GM18909 (cell line): Measurements from ENCODE around the gene CCBE1.

Experiments
- ATAC-seq: cut with Tn5 transposase; IDR thresholded peaks from one replicate; pipeline ENCODE4 v1.9.1; 2021; ENCODE audit warnings: mild to moderate bottlenecking; ENCODE audit not compliant: unreplicated experiment, poor library complexity

The CCBE1 gene

GRCh38 chr18:59512025-59512755, 185.0 kb downstream of the CCBE1 start:
- no peak for ATAC-seq

DNA sequence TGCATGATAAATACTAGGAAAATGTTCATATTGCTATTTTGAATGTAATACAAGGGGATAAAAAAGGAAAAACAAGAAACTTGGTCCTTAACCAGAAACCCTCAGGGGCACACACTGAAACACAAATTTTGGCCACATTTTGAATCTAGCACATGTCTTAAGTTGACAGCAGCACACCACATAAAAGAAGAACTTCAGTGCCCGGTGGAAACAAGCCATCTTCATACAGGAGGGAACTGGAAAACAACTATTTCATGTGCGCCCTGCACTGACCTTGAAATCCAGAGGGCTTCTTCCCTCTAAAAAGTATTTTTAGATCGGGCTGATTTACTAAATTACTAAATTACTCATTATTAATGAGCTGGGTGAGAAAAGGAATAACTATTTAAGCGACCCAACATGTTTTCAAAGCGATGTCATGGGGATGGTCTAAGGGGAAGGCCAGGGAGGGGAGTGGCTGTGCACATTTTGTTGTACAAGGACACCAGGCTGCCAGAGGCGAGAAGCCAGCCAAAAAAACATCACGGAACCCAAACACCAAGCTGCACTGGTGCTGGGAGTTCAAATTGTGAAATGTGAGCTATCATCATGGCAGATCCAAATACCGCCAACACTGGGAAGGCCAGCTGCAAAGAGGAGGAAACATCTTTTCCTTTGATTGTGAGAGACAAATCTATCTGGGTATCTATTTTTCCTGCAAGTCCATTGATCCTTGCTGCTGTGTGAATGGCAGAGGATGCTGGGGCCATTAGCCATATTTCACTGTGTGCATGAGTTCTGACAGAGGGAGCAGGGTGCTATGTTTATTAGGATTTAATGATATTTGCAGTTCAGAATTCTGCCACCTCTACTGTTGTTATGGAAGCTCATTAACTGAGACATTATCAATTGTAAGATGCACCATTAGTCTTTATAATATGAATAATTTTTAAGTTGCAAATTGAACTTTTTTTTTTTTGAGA, 187.5 kb downstream of the CCBE1 start:
- ATAC-seq = no peak

- ATAC-seq = no peak
Observed at GRCh38 chr18:59505356-59505755, 191.9 kb downstream of the CCBE1 start.

GRCh38 chr18:59502274-59503175, 194.7 kb downstream of the CCBE1 start:
- no peak for ATAC-seq

DNA sequence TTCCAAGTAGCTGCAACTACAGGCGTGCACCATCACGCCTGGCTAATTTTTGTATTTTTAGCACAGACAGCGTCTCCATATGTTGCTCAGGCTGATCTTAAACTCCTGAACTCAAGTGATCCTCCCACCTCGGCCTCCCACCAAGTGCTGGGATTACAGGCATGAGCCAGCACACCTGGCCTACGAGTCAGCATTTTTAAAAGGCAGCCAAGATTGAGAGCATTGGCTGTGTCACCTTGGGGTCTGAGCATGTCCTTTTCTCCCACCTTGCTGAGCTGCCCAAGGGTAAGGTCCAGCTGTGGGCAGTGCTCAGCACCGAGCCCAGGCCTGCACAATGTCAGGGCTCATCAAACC, 195.3 kb downstream of the CCBE1 start:
- no peak for ATAC-seq

- no peak for ATAC-seq
Observed at GRCh38 chr18:59500765-59501164, 196.5 kb downstream of the CCBE1 start.

- ATAC-seq = no peak
Observed at GRCh38 chr18:59498506-59499086, 198.6 kb downstream of the CCBE1 start.

- no peak for ATAC-seq
Observed at GRCh38 chr18:59492756-59493421, 204.3 kb downstream of the CCBE1 start.

DNA sequence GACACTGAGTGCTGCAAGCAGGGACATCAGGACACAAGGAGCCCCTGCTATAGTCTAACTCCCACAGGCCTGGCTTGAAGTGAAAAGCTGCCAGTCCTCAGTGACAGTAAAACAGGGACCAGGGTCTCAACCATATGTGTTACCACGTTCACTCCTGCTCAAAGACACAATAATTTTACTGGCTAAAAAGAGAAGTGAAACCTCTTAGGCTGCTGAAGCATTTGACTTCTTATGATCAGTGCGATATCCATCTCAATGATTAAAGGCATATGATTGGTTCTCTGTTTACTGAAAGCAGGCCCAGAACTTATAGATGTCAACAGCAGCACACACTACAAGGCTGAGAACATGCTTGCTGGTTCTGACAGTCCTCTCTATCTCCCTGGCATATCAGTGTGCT, 208.3 kb downstream of the CCBE1 start:
- ATAC-seq = peak; percentile 83

GRCh38 chr18:59485382-59485781, 211.8 kb downstream of the CCBE1 start:
- no peak for ATAC-seq

DNA sequence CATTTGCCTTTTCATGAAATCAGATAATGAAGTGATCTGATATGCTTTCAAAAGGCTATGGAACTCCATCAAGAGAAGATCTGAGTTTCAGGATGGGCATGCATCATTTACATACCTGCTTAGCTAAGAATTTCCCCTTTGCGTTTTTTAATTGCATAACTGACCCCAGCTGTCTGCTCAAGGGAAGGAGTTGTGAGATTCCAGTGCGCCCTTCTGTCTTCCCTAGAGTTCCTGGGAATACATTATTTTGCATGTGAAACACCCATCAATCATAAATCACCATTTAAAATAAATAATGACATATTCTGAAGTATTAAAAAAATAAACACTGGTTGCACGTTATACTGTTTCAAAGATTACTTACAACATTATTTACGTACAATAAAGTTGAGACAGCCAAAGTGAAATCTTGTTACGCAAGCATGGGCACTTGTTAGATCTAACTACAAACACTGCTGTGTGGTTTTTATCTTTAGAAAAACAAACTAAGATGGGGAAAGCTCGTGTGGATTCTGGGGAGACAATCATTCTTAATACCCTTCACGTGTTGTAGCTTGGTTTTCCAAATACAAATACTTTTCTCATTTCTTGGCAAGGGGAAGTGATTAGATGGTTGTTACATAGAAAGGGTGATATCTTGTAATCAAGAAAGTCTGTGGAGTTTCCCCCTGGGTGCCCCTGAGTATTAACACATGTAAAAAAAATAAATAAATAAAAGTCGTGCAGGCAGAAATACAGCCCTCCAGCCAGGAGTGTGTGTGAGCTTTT, 212.5 kb downstream of the CCBE1 start:
- ATAC-seq = no peak

DNA sequence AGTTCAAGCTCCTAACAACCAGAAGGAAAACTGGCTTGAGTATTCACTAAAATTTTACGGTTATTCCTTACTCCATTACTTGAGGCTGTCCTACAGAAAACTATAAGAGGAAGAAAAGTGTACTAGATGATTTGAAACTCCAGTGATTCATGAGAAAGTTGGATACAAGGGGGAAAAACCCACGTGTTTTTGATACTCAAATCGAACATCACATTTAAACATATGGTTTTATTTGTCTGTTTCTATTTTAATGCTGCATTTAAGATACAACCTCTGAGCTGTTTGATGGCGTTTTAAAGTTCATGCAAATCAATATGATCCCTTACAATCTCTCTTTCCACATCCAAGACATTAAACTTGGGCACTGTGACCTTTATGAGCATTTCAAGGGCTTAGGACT, 213.1 kb downstream of the CCBE1 start:
- ATAC-seq = no peak

DNA sequence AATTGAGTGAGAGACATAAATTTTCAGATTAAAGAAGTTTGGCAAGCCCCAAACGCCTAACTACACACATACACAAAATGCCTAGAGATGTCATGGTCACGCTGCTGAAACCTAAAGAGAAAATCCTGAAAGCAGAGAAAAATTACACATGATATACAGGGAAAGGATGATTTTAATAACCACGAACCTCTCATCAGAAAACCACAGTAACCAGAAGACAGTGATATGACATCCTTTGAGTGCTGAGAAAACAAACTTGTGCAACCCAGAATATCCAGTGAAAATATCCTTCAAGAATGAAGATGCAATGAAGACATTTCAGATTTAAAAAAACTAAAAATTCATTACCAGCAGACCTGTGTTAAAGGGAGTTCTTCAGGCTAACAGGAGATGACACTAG, 215.8 kb downstream of the CCBE1 start:
- ATAC-seq = no peak

DNA sequence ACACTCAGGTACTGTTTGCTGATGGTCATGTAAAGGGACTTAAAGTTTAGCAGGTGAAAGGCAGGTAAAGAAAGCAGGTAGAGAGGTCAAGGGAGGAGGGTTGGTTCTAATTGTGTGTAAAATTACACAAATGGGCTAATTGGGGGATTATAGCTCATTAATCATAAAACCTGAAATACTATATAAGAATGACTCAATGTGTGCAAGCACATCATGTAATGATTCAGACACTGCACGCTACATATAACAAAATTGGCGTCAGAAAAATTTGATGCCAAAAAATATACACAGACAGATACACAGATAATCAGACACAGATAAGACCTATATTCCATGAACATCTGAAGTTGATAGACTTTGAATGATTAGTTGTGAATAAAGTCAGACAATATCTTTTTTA, 217.4 kb downstream of the CCBE1 start:
- ATAC-seq = no peak

DNA sequence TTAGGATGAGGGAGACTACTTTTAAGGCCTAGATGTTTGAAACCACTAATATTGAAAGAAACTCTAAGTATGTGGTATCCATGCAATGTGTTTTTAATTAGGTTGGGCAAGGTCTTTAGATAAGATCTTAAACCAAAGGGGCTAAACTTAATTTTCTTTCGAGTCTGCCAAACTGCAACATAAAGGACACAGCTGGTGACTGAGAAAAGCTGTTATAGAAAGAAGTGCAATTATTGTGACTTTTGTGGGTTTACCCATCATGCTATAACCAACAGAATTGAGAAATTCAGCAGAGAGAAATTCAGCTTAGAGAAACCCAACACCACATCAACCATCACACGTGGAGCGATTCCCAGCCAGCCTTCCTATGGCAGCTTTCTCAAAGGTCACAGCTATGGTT, 218.6 kb downstream of the CCBE1 start:
- ATAC-seq = no peak

DNA sequence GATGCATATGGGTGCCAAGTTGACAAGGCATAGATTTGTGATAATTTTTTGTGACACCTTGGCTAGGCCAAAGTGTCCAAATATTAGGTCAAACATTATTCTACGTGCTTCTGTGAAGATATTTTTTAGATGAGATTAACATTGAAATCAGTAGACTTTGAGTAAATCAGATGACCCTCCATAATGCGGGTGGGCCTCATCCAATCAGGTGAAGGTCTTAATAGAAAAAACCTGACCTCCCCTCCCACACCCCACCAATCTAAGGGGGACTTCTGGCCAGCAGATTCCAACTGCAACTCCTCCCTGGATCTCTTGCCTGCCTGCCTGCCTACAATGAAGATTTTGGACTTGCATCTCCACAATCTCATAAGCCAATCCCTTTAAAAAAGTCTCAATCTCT, 219.4 kb downstream of the CCBE1 start:
- no peak for ATAC-seq

DNA sequence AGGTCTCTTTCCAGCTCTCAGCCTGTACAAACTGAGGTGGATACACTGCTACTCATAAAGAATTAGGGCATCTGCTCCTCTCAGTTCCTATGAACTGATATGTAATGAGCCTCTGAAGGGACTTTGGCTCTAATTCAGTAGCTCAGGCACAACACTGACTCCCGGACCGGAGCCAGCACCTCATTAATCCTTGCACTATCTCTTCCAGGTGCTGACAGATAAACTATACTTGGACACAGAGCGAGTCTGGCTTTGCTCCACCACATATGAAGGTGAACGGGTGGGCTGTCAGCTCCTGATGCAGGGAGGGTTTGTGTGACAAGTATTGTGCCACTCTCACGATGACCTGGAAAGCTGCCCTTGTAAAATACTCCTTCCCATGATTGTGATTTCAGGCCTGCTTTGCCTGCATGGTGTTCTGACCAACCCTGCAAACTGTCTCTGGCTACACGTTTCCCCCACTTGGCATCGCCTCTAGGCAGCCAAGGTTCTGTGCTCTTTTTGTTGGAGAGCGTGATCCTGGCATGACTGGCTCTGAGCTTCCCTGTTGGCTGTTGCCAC, 226.6 kb downstream of the CCBE1 start:
- no peak for ATAC-seq

DNA sequence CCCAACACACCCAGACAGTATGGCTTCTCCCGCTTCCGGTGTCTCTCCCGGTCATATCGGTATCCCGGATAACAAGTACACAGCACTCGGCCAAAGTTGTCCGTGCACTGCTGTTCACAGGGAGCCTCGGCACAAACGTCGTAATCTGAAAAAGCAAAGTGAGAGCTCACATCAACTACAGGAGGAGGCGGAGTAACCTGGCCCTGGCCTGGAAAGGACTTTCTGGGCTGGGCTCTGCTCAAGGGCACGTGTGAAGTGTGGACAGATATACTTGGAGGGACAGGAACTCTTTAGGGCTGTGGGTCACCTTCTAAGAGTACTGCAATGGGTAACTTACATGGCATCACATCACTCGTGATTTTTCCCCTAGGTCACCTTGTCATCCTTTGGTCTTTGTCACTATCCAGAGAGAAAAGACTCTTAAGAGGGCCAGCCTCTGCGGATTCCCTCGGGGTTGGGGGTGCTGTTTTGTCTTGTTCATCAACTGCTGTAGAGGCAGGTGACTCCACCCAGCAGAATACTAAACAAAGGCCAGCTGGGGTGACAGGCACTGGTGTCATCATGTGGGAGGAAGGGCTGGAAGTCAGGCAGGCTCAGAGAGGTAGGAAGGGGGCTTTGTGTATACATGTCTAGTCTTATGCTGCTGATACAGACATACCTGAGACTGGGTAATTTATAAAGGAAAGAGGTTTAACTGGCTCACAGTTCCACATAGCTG, 227.6 kb downstream of the CCBE1 start:
- ATAC-seq = no peak
